Type B pancreatic cell (in vitro differentiated cells): ENCODE results near the gene DPAGT1. TPM values are rescaled to one million over a fixed set of nuclear protein-coding genes. Genes with fewer than 3 reads are reported as not detected.

ENCODE experiments used
- DNase-seq: peaks from one replicate; pipeline ENCODE4 v3.0.0; 2021; ENCODE audit warnings: mixed read lengths; ENCODE audit not compliant: unreplicated experiment; ENCODE audit errors: extremely low spot score
- H3K27ac Mint-ChIP-seq: 2 replicates; pipeline ENCODE4 v1.8.0; 2021; ENCODE audit warnings: mild to moderate bottlenecking, mixed read lengths
- H3K27me3 Mint-ChIP-seq: 2 replicates; pipeline ENCODE4 v1.8.0; 2021; ENCODE audit warnings: mixed read lengths
- H3K36me3 Mint-ChIP-seq: 2 replicates; pipeline ENCODE4 v1.8.0; 2021; ENCODE audit warnings: mixed read lengths
- H3K4me1 Mint-ChIP-seq: one replicate; pipeline ENCODE4 v1.8.0; 2021; ENCODE audit warnings: mixed read lengths; ENCODE audit not compliant: unreplicated experiment
- H3K4me3 Mint-ChIP-seq: 2 replicates; pipeline ENCODE4 v1.8.0; 2021; ENCODE audit warnings: mild to moderate bottlenecking, mixed read lengths
- H3K9me3 Mint-ChIP-seq: 2 replicates; pipeline ENCODE4 v1.8.0; 2021; ENCODE audit warnings: mixed read lengths
- CTCF ChIP-seq: fragments of 200-600 bp; sonication (generic); conservative IDR thresholded peaks from 2 replicates; pipeline ENCODE4 v1.5.0; 2021; ENCODE audit warnings: antibody characterized with exemption, mild to moderate bottlenecking
- total RNA-seq: library from RNA; stranded (reverse); gene quantifications from 2 replicates; pipeline ENCODE4 v1.2.1, GENCODE V29; 2021; ENCODE audit warnings: low replicate concordance

Gene DPAGT1
- total RNA-seq, 1 donor from 2014 or later: 62.1 TPM

DNA sequence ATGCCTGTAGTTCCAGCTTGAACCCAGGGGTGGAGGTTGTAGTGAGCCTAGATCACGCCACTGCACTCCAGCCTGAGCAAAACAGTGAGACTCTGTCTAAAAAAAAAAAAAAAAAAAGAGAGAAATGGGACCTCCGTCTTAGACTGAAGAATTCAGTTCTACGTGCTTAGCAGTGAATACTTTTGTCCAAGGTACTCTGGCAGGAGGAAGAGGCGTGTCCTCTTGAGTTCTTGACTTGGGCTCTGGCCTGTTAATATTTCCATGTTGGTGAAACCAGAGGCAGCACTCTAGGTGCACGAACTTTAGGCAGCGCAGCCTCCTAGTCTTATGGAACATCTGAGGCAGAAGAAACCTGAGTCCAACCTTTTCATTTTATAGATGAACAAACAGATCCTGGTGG, 14.5 kb downstream of the DPAGT1 start:
- peak overlapping the region; percentile 66 for H3K27ac Mint-ChIP-seq
- no peaks in the 10 kb centered on the region for H3K36me3 Mint-ChIP-seq
- DNase-seq: no peak
- no peak for TF ChIP-seq CTCF
- no peaks in the 10 kb centered on the region for H3K9me3 Mint-ChIP-seq
- peak overlapping the region; percentile 73 for H3K4me3 Mint-ChIP-seq
- H3K27me3 Mint-ChIP-seq: no peaks in the 10 kb centered on the region
- peaks cover 22% of the 10 kb centered on the region for H3K4me1 Mint-ChIP-seq

GRCh38 chr11:119085437-119085847, 16.2 kb downstream of the DPAGT1 start:
- TF ChIP-seq CTCF: no peak
- peaks cover 19% of the 10 kb centered on the region for H3K4me1 Mint-ChIP-seq
- no peak for DNase-seq

GRCh38 chr11:119084663-119085436, 16.8 kb downstream of the DPAGT1 start, which contains the start of gene HMBS:
Gene HMBS (plus strand): TSS chr11:119084881. CDS start chr11:119085034, 153 bp downstream.
- H3K36me3 Mint-ChIP-seq: no peaks in the 10 kb centered on the region
- TF ChIP-seq CTCF: no peak
- peak; percentile 90 for DNase-seq
- H3K27me3 Mint-ChIP-seq: no peaks in the 10 kb centered on the region
- peak within 1 kb of the TSS; percentile 99 for H3K4me3 Mint-ChIP-seq
- peaks cover 16% of the 10 kb centered on the region for H3K4me1 Mint-ChIP-seq
- H3K27ac Mint-ChIP-seq: peak within 1 kb of the TSS; percentile 96
- no peaks in the 10 kb centered on the region for H3K9me3 Mint-ChIP-seq

More at GRCh38 chr11:119085437-119085847, 16.2 kb downstream of the DPAGT1 start:
- peak overlapping the region; percentile 99 for H3K4me3 Mint-ChIP-seq
- H3K9me3 Mint-ChIP-seq: no peaks in the 10 kb centered on the region
- no peaks in the 10 kb centered on the region for H3K36me3 Mint-ChIP-seq
- H3K27ac Mint-ChIP-seq: peak overlapping the region; percentile 96
- no peaks in the 10 kb centered on the region for H3K27me3 Mint-ChIP-seq

DNA sequence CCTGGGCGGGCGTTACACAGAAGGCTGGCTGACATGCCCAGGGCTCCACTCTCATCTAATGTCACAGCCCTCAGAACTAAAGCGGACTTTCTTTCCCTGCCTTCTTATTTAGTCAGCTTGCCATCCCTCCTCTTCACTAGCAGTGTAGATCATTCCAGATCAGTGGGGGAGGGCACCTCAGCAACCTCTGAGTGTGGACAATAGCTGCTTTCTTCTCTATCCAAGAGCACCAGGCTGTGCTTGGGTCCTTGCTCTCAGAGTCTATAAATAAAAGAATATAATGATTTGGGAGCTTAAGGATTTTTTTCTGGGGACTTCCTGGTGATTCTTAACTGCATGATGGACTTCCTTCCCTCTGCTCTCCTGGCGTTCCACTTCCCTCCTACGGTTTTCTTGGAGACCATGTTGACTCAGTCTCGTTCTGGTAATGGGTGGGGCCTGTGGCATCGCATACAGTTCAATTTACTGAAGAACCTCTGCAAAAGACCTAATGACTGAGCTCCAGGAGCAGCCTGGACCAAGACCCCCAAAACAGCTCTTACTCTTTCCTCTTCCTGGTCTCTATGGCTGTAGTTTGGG, 19.9 kb downstream of the DPAGT1 start:
- H3K4me3 Mint-ChIP-seq: no peak overlapping the region
- peaks cover 7% of the 10 kb centered on the region for H3K36me3 Mint-ChIP-seq
- H3K9me3 Mint-ChIP-seq: no peaks in the 10 kb centered on the region
- no peak overlapping the region for H3K27ac Mint-ChIP-seq
- DNase-seq: no peak
- peaks cover 9% of the 10 kb centered on the region for H3K4me1 Mint-ChIP-seq
- no peaks in the 10 kb centered on the region for H3K27me3 Mint-ChIP-seq
- TF ChIP-seq CTCF: no peak

DNA sequence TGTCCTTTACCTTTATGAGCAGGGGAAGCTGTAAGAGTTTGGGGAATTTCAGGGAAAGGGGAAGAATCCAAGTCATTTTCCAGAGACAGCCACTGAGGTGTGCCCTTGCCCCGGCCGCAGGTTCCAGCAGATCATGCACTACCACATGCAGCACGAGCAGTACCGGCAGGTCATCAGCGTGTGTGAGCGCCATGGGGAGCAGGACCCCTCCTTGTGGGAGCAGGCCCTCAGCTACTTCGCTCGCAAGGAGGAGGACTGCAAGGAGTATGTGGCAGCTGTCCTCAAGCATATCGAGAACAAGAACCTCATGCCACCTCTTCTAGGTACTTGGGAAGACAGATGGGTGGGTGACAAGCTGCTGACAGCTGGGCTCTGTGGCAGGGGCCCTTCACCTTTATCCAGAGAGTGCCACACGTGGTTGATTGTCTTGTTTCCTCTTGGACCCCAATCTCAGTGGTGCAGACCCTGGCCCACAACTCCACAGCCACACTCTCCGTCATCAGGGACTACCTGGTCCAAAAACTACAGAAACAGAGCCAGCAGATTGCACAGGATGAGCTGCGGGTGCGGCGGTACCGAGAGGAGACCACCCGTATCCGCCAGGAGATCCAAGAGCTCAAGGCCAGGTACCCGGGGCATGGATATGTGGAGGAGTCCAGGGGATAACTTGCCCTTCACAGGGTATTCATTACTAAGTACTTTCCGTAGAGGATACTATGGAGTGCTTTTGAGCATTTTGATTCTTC, 22.8 kb downstream of the DPAGT1 start:
- Mint-ChIP-seq H3K27me3 (no peaks in the 10 kb centered on the region), H3K27ac (no peak overlapping the region), H3K4me1 (no peaks in the 10 kb centered on the region), H3K9me3 (no peaks in the 10 kb centered on the region), H3K4me3 (no peak overlapping the region), H3K36me3 (peaks cover 7% of the 10 kb centered on the region)
- no peak for DNase-seq
- no peak for TF ChIP-seq CTCF
